GM23338 (cell line): Measurements from ENCODE around the gene RGMB. TPM values are rescaled to one million over a fixed set of nuclear protein-coding genes. Genes with fewer than 3 reads are reported as not detected.

Source experiments
- ATAC-seq: fragments of 200-7000 bp; cut with Tn5 transposase; 3 replicates; pipeline ENCODE4 v1.9.1; 2020
- DNase-seq: peaks from one replicate; pipeline ENCODE4 v3.0.0-alpha.2; 2015; ENCODE audit warnings: low spot score
- H2AFZ ChIP-seq: fragments of 200-600 bp; sonication (generic); 2 replicates; pipeline ENCODE4 v1.8.0; 2016; ENCODE audit warnings: antibody characterized with exemption, mild to moderate bottlenecking, moderate library complexity
- H3F3A ChIP-seq: fragments of 200-600 bp; sonication (generic); replicated peaks from 2 replicates; pipeline ENCODE4 v1.8.0; 2017; ENCODE audit warnings: antibody characterized with exemption, mixed run types, low read depth
- H3K27ac ChIP-seq: fragments of 200-600 bp; sonication (generic); 2 replicates; pipeline ENCODE4 v1.6.1; 2016; ENCODE audit warnings: low read depth
- H3K27me3 ChIP-seq: fragments of 200-600 bp; sonication (generic); 2 replicates; pipeline ENCODE4 v1.8.0; 2016; ENCODE audit warnings: mild to moderate bottlenecking, mixed run types, moderate library complexity; ENCODE audit not compliant: insufficient read depth
- H3K36me3 ChIP-seq: fragments of 200-600 bp; sonication (generic); 2 replicates; pipeline ENCODE4 v1.8.0; 2016; ENCODE audit warnings: mild to moderate bottlenecking; ENCODE audit not compliant: insufficient read depth
- H3K4me1 ChIP-seq: fragments of 200-600 bp; sonication (generic); 2 replicates; pipeline ENCODE4 v1.8.0; 2016; ENCODE audit warnings: mild to moderate bottlenecking, moderate library complexity; ENCODE audit not compliant: insufficient read depth
- H3K4me2 ChIP-seq: fragments of 200-600 bp; sonication (generic); 2 replicates; pipeline ENCODE4 v1.7.1; 2017; ENCODE audit warnings: mixed run types
- H3K4me3 ChIP-seq: fragments of 200-600 bp; sonication (generic); 2 replicates; pipeline ENCODE4 v1.6.1; 2016; ENCODE audit warnings: mixed run types
- H3K79me2 ChIP-seq: fragments of 200-600 bp; sonication (generic); replicated peaks from 2 replicates; pipeline ENCODE4 v1.8.0; 2017; ENCODE audit warnings: mild to moderate bottlenecking; ENCODE audit not compliant: insufficient read depth
- H3K9me2 ChIP-seq: fragments of 200-600 bp; sonication (generic); 2 replicates; pipeline ENCODE4 v1.8.0; 2017; ENCODE audit not compliant: insufficient read depth
- H4K20me1 ChIP-seq: fragments of 200-600 bp; sonication (generic); replicated peaks from 2 replicates; pipeline ENCODE4 v1.8.0; 2017; ENCODE audit warnings: mild to moderate bottlenecking; ENCODE audit not compliant: insufficient read depth
- H3K27ac Mint-ChIP-seq: 2 replicates; pipeline ENCODE4 v1.8.0; 2020; ENCODE audit warnings: inconsistent platforms, mild to moderate bottlenecking, moderate library complexity, mixed read lengths
- H3K27me3 Mint-ChIP-seq: 3 replicates; pipeline ENCODE4 v1.8.0; 2022; ENCODE audit warnings: low read depth, mild to moderate bottlenecking, moderate library complexity, mixed read lengths, inconsistent platforms; ENCODE audit not compliant: insufficient read depth, poor library complexity
- H3K36me3 Mint-ChIP-seq: 3 replicates; pipeline ENCODE4 v1.8.0; 2021; ENCODE audit warnings: low read depth, mild to moderate bottlenecking, inconsistent platforms, moderate library complexity, mixed read lengths
- H3K4me1 Mint-ChIP-seq: 3 replicates; pipeline ENCODE4 v1.8.0; 2020; ENCODE audit warnings: mild to moderate bottlenecking, inconsistent platforms, mixed read lengths
- H3K4me3 Mint-ChIP-seq: 3 replicates; pipeline ENCODE4 v1.8.0; 2021; ENCODE audit warnings: moderate library complexity, mild to moderate bottlenecking, inconsistent platforms, mixed read lengths
- H3K9me3 Mint-ChIP-seq: 3 replicates; pipeline ENCODE4 v1.8.0; 2020; ENCODE audit warnings: moderate library complexity, mild to moderate bottlenecking, inconsistent platforms, mixed read lengths
- CREB1 ChIP-seq: fragments of 250-450 bp; sonication (Bioruptor Pico); IDR thresholded peaks from 2 replicates; pipeline ENCODE4 v1.5.0; 2020; ENCODE audit warnings: low read depth, mild to moderate bottlenecking, moderate library complexity
- EZH2 ChIP-seq: fragments of 200-600 bp; sonication (generic); IDR thresholded peaks from one replicate; pipeline ENCODE4 v1.8.0; 2017; ENCODE audit warnings: antibody characterized with exemption, mild to moderate bottlenecking, low read depth; ENCODE audit not compliant: unreplicated experiment
- EZH2phosphoT487 ChIP-seq: fragments of 200-600 bp; sonication (generic); IDR thresholded peaks from one replicate; pipeline ENCODE4 v1.8.1; 2018; ENCODE audit warnings: antibody characterized with exemption; ENCODE audit not compliant: unreplicated experiment
- JUNB ChIP-seq: IDR thresholded peaks from one replicate; pipeline ENCODE4 v1.6.1; 2016; ENCODE audit warnings: antibody characterized with exemption; ENCODE audit not compliant: unreplicated experiment
- NANOG ChIP-seq: IDR thresholded peaks from 2 replicates; pipeline ENCODE4 v1.6.1; 2016; ENCODE audit warnings: antibody characterized with exemption, borderline replicate concordance
- POLR2AphosphoS5 ChIP-seq: IDR thresholded peaks from 2 replicates; pipeline ENCODE4 v1.6.1; 2016; ENCODE audit warnings: antibody characterized with exemption, low read depth
- STAT1 ChIP-seq: IDR thresholded peaks from one replicate; pipeline ENCODE4 v1.6.1; 2016; ENCODE audit warnings: antibody characterized with exemption; ENCODE audit not compliant: unreplicated experiment
- ZNF114 ChIP-seq: fragments of 250-450 bp; sonication (Bioruptor Pico); IDR thresholded peaks from 2 replicates; pipeline ENCODE4 v1.5.0; 2020; ENCODE audit warnings: mild to moderate bottlenecking, moderate library complexity
- ZNF331 ChIP-seq: fragments of 250-450 bp; sonication (Bioruptor Pico); IDR thresholded peaks from 2 replicates; pipeline ENCODE4 v1.5.0; 2020; ENCODE audit warnings: low read depth, mild to moderate bottlenecking, moderate library complexity
- polyA plus RNA-seq: library from polyadenylated mRNA; unstranded; fragments of >200 nt; fragmentation: Nextera tagmentation; extraction: Ambion mirVana; gene quantifications from 2 replicates; pipeline ENCODE4 v1.2.1, GENCODE V29; 2016
- total RNA-seq: library from RNA; depleted of rRNA; stranded (reverse); fragments of >200 nt; shearing (Covaris generic); gene quantifications from 2 replicates; pipeline ENCODE4 v1.2.3, GENCODE V29; 2014
- TF ChIP-seq, protein P1 (sequence below), 2 experiments: fragments of 200-600 bp in 1 of 2; sonication (generic) in 1 of 2; conservative IDR thresholded peaks; 2 replicates each; pipeline versions ENCODE4 v1.5.1 to v1.6.1; 2016 to 2017; ENCODE audit warnings: antibody characterized with exemption in 2 of 2, low read depth in 2 of 2, mild to moderate bottlenecking in 2 of 2, moderate library complexity in 1 of 2
- TF ChIP-seq, protein P2 (sequence below): fragments of 250-450 bp; sonication (Bioruptor Pico); IDR thresholded peaks from 2 replicates; pipeline ENCODE4 v1.5.0; 2020; ENCODE audit warnings: mild to moderate bottlenecking, moderate library complexity
- TF ChIP-seq, protein P3 (sequence below): IDR thresholded peaks from 2 replicates; pipeline ENCODE4 v1.6.1; 2016; ENCODE audit warnings: antibody characterized with exemption
- TF ChIP-seq, protein P4 (sequence below): IDR thresholded peaks from one replicate; pipeline ENCODE4 v1.6.1; 2018; ENCODE audit warnings: antibody characterized with exemption; ENCODE audit not compliant: unreplicated experiment

RGMB gene
- total and polyA plus RNA-seq, 2 experiments from 2014 or later: 21.7 to 34.3 TPM

DNA sequence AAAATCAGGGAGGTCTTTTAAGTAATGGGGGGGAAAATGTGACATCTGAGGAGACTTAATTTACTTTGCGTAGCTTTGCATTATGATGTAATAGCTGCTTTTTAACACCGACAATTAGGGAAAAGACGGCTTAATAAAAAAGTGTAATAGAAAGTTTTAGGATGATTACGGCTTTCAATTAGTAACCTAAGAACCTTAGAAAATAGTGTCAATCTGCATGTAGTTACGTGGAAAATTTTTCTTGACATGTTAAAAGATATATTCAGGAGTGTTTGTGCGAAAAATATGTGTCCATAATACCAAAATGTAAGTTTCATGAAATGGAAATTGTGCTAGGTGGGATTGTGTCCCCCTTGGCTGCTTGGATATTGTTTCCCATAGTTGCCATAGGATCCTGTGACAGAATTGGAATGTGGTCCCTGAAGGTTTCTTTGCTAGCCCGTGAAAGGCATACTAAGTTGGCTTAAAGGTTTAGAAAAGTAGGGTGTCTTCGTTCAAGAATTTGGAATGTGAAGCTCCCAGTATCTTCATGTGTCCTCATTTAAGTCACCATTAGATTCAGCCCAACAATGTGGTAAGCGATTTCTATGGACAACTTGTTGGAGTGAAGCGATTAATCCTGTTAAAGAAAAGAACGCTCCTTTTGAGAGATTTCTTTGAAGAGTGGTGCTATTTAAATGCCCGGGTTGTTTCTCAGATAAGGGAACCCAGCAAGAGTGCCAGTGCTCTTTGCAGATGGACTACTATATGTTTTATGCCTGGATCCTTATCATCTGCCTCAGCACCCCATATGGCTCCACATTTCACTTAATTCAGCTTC, 2.0 kb downstream of the RGMB start:
- no peak overlapping the region for H3K27ac Mint-ChIP-seq
- 0 out of 2 replicates have a peak, but pooled peaks cover 4% of the 10 kb centered on the region for H3F3A ChIP-seq

More for the DNA sequence above, 2.0 kb downstream of the RGMB start:
- H3K27me3 ChIP-seq: peaks cover 22% of the 10 kb centered on the region
- peak overlapping the region; percentile 75 for H3K4me3 ChIP-seq
- no peak overlapping the region for H3K27ac ChIP-seq
- TF ChIP-seq EZH2phosphoT487 (no peak), STAT1 (no peak), EZH2 (no peak), NANOG (no peak), JUNB (no peak), POLR2AphosphoS5 (no peak), ZNF331 (no peak), ZNF114 (no peak), CREB1 (CRISPR knock-in tag) (no peak)
- TF ChIP-seq, protein P1, sequence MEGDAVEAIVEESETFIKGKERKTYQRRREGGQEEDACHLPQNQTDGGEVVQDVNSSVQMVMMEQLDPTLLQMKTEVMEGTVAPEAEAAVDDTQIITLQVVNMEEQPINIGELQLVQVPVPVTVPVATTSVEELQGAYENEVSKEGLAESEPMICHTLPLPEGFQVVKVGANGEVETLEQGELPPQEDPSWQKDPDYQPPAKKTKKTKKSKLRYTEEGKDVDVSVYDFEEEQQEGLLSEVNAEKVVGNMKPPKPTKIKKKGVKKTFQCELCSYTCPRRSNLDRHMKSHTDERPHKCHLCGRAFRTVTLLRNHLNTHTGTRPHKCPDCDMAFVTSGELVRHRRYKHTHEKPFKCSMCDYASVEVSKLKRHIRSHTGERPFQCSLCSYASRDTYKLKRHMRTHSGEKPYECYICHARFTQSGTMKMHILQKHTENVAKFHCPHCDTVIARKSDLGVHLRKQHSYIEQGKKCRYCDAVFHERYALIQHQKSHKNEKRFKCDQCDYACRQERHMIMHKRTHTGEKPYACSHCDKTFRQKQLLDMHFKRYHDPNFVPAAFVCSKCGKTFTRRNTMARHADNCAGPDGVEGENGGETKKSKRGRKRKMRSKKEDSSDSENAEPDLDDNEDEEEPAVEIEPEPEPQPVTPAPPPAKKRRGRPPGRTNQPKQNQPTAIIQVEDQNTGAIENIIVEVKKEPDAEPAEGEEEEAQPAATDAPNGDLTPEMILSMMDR (conservative IDR thresholded peaks at IDR 0.05; ENCODE audit: low read depth in 2 of 2): no peak
- TF ChIP-seq, protein P2, sequence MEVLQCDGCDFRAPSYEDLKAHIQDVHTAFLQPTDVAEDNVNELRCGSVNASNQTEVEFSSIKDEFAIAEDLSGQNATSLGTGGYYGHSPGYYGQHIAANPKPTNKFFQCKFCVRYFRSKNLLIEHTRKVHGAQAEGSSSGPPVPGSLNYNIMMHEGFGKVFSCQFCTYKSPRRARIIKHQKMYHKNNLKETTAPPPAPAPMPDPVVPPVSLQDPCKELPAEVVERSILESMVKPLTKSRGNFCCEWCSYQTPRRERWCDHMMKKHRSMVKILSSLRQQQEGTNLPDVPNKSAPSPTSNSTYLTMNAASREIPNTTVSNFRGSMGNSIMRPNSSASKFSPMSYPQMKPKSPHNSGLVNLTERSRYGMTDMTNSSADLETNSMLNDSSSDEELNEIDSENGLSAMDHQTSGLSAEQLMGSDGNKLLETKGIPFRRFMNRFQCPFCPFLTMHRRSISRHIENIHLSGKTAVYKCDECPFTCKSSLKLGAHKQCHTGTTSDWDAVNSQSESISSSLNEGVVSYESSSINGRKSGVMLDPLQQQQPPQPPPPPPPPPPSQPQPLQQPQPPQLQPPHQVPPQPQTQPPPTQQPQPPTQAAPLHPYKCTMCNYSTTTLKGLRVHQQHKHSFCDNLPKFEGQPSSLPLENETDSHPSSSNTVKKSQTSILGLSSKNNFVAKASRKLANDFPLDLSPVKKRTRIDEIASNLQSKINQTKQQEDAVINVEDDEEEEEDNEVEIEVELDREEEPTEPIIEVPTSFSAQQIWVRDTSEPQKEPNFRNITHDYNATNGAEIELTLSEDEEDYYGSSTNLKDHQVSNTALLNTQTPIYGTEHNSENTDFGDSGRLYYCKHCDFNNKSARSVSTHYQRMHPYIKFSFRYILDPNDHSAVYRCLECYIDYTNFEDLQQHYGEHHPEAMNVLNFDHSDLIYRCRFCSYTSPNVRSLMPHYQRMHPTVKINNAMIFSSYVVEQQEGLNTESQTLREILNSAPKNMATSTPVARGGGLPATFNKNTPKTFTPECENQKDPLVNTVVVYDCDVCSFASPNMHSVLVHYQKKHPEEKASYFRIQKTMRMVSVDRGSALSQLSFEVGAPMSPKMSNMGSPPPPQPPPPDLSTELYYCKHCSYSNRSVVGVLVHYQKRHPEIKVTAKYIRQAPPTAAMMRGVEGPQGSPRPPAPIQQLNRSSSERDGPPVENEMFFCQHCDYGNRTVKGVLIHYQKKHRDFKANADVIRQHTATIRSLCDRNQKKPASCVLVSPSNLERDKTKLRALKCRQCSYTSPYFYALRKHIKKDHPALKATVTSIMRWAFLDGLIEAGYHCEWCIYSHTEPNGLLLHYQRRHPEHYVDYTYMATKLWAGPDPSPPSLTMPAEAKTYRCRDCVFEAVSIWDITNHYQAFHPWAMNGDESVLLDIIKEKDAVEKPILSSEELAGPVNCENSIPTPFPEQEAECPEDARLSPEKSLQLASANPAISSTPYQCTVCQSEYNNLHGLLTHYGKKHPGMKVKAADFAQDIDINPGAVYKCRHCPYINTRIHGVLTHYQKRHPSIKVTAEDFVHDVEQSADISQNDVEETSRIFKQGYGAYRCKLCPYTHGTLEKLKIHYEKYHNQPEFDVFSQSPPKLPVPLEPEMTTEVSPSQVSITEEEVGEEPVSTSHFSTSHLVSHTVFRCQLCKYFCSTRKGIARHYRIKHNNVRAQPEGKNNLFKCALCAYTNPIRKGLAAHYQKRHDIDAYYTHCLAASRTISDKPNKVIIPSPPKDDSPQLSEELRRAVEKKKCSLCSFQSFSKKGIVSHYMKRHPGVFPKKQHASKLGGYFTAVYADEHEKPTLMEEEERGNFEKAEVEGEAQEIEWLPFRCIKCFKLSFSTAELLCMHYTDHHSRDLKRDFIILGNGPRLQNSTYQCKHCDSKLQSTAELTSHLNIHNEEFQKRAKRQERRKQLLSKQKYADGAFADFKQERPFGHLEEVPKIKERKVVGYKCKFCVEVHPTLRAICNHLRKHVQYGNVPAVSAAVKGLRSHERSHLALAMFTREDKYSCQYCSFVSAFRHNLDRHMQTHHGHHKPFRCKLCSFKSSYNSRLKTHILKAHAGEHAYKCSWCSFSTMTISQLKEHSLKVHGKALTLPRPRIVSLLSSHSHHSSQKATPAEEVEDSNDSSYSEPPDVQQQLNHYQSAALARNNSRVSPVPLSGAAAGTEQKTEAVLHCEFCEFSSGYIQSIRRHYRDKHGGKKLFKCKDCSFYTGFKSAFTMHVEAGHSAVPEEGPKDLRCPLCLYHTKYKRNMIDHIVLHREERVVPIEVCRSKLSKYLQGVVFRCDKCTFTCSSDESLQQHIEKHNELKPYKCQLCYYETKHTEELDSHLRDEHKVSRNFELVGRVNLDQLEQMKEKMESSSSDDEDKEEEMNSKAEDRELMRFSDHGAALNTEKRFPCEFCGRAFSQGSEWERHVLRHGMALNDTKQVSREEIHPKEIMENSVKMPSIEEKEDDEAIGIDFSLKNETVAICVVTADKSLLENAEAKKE (CRISPR knock-in tag): no peak
- TF ChIP-seq, protein P3, sequence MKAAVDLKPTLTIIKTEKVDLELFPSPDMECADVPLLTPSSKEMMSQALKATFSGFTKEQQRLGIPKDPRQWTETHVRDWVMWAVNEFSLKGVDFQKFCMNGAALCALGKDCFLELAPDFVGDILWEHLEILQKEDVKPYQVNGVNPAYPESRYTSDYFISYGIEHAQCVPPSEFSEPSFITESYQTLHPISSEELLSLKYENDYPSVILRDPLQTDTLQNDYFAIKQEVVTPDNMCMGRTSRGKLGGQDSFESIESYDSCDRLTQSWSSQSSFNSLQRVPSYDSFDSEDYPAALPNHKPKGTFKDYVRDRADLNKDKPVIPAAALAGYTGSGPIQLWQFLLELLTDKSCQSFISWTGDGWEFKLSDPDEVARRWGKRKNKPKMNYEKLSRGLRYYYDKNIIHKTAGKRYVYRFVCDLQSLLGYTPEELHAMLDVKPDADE: no peak
- TF ChIP-seq, protein P4, sequence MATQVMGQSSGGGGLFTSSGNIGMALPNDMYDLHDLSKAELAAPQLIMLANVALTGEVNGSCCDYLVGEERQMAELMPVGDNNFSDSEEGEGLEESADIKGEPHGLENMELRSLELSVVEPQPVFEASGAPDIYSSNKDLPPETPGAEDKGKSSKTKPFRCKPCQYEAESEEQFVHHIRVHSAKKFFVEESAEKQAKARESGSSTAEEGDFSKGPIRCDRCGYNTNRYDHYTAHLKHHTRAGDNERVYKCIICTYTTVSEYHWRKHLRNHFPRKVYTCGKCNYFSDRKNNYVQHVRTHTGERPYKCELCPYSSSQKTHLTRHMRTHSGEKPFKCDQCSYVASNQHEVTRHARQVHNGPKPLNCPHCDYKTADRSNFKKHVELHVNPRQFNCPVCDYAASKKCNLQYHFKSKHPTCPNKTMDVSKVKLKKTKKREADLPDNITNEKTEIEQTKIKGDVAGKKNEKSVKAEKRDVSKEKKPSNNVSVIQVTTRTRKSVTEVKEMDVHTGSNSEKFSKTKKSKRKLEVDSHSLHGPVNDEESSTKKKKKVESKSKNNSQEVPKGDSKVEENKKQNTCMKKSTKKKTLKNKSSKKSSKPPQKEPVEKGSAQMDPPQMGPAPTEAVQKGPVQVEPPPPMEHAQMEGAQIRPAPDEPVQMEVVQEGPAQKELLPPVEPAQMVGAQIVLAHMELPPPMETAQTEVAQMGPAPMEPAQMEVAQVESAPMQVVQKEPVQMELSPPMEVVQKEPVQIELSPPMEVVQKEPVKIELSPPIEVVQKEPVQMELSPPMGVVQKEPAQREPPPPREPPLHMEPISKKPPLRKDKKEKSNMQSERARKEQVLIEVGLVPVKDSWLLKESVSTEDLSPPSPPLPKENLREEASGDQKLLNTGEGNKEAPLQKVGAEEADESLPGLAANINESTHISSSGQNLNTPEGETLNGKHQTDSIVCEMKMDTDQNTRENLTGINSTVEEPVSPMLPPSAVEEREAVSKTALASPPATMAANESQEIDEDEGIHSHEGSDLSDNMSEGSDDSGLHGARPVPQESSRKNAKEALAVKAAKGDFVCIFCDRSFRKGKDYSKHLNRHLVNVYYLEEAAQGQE: no peak
- Mint-ChIP-seq H3K36me3 (peaks cover 28% of the 10 kb centered on the region), H3K9me3 (no peaks in the 10 kb centered on the region; the same call in 2 of the 3 replicates), H3K4me3 (peak overlapping the region; percentile 93), H3K27me3 (peaks cover 33% of the 10 kb centered on the region), H3K4me1 (peaks cover 38% of the 10 kb centered on the region)
- H3K4me2 ChIP-seq: peak overlapping the region; percentile 86
- ATAC-seq (no peak), DNase-seq (no peak)
- H3K36me3 ChIP-seq: peaks cover 13% of the 10 kb centered on the region; the same call in 1 of the 2 replicates
- no peaks in the 10 kb centered on the region for H3K9me2 ChIP-seq
- no peak overlapping the region for H2AFZ ChIP-seq
- peaks cover 28% of the 10 kb centered on the region for H3K4me1 ChIP-seq
- H4K20me1 ChIP-seq: peaks cover 51% of the 10 kb centered on the region
- peaks cover 60% of the 10 kb centered on the region for H3K79me2 ChIP-seq
